K562 (cell line): ENCODE data around the gene SRRT. TPM values are rescaled to one million over a fixed set of nuclear protein-coding genes. Genes with fewer than 3 reads are reported as not detected.
A peak's percentile ranks its signal among the peaks of the same experiment; 100 is the strongest.

Source experiments
- BCL6 ChIP-seq: fragments of 250-450 bp; sonication (Bioruptor Pico); IDR thresholded peaks from 2 replicates; pipeline ENCODE4 v1.4.0; 2020
- CEBPG ChIP-seq, 3 experiments: fragments of 200-800 bp in 1 of 3; sonication (Bioruptor generic) in 1 of 3; sonication (generic) in 1 of 3; formaldehyde crosslinking in 1 of 3; IDR thresholded peaks in 2 of 3; conservative IDR thresholded peaks in 1 of 3; 2 replicates each; pipeline versions ENCODE4 v1.6.1 to v1.8.0; 2016 to 2022; ENCODE audit warnings: missing compliant biosample characterization in 2 of 3, missing genetic modification characterization in 2 of 3, mild to moderate bottlenecking in 1 of 3, missing genetic modification reagents in 1 of 3
- FIP1L1 ChIP-seq: fragments of 200-400 bp; formaldehyde crosslinking; IDR thresholded peaks from 2 replicates; pipeline ENCODE4 v1.6.1; 2018; ENCODE audit warnings: mild to moderate bottlenecking, low read depth, low read length; ENCODE audit not compliant: poor library complexity, severe bottlenecking
- FOXK1 ChIP-seq: sonication (generic); formaldehyde crosslinking; IDR thresholded peaks from 2 replicates; pipeline ENCODE4 v1.8.0; 2022; ENCODE audit warnings: missing genetic modification reagents, mild to moderate bottlenecking, borderline replicate concordance
- GABPA ChIP-seq: fragments of 200-800 bp; sonication (Bioruptor generic); conservative IDR thresholded peaks from 2 replicates; pipeline ENCODE4 v1.6.1; 2016; ENCODE audit warnings: low read depth, missing genetic modification characterization, missing compliant biosample characterization
- GTF2A2 ChIP-seq: IDR thresholded peaks from 2 replicates; pipeline ENCODE4 v1.6.1; 2016; ENCODE audit warnings: mild to moderate bottlenecking, missing genetic modification characterization, missing compliant biosample characterization
- KLF10 ChIP-seq: fragments of 250-450 bp; sonication (Bioruptor Pico); IDR thresholded peaks from 2 replicates; pipeline ENCODE4 v1.6.1; 2021; ENCODE audit warnings: matching md5 sums
- KLF6 ChIP-seq: fragments of 250-450 bp; sonication (Bioruptor Pico); IDR thresholded peaks from 2 replicates; pipeline ENCODE4 v1.4.0; 2020; ENCODE audit warnings: mild to moderate bottlenecking, moderate library complexity, borderline replicate concordance
- LCOR ChIP-seq: sonication (generic); formaldehyde crosslinking; IDR thresholded peaks from 2 replicates; pipeline ENCODE4 v1.8.0; 2022; ENCODE audit warnings: mild to moderate bottlenecking, missing genetic modification reagents
- NFE2 ChIP-seq: IDR thresholded peaks from 2 replicates; pipeline ENCODE4 v1.6.1; 2014; ENCODE audit warnings: antibody characterized with exemption, low read depth
- NFRKB ChIP-seq: fragments of 450-650 bp; IDR thresholded peaks from 2 replicates; pipeline ENCODE4 v1.6.1; 2016; ENCODE audit warnings: low read depth
- PHF20 ChIP-seq: fragments of 450-650 bp; IDR thresholded peaks from 2 replicates; pipeline ENCODE4 v1.6.1; 2018; ENCODE audit not compliant: partially characterized antibody
- RAD21 ChIP-seq, 2 experiments: fragments of 250-450 bp in 1 of 2; fragments of 450-650 bp in 1 of 2; sonication (Bioruptor Pico) in 1 of 2; formaldehyde crosslinking in 1 of 2; IDR thresholded peaks in 1 of 2; conservative IDR thresholded peaks in 1 of 2; 2 replicates each; pipeline versions ENCODE4 v1.4.0 to v1.8.0; 2020 to 2022; ENCODE audit warnings: mild to moderate bottlenecking in 2 of 2, moderate library complexity in 1 of 2
- RERE ChIP-seq: sonication (generic); formaldehyde crosslinking; IDR thresholded peaks from 2 replicates; pipeline ENCODE4 v1.8.0; 2023; ENCODE audit warnings: missing genetic modification reagents, mild to moderate bottlenecking, borderline replicate concordance
- SREBF2 ChIP-seq: sonication (generic); formaldehyde crosslinking; IDR thresholded peaks from 2 replicates; pipeline ENCODE4 v1.4.0; 2020; ENCODE audit warnings: mild to moderate bottlenecking, missing genetic modification reagents
- TBP ChIP-seq: optimal IDR thresholded peaks from 2 replicates; pipeline ENCODE3; 2011; ENCODE audit warnings: low read depth, low read length, improper control_type of control experiment
- THRA ChIP-seq: fragments of 450-650 bp; IDR thresholded peaks from 2 replicates; pipeline ENCODE4 v1.6.1; 2017; ENCODE audit warnings: mild to moderate bottlenecking, moderate library complexity
- ZNF3 ChIP-seq: fragments of 250-450 bp; sonication (Bioruptor Pico); IDR thresholded peaks from 2 replicates; pipeline ENCODE4 v1.5.0; 2021; ENCODE audit warnings: mild to moderate bottlenecking, moderate library complexity
- ZNF639 ChIP-seq, 2 experiments: fragments of 200-800 bp in 1 of 2; sonication (Bioruptor generic) in 1 of 2; sonication (generic) in 1 of 2; formaldehyde crosslinking in 1 of 2; IDR thresholded peaks in 1 of 2; conservative IDR thresholded peaks in 1 of 2; 2 replicates each; pipeline versions ENCODE4 v1.5.0 to v1.6.1; 2016 to 2020; ENCODE audit warnings: missing compliant biosample characterization in 1 of 2, missing genetic modification characterization in 1 of 2, missing genetic modification reagents in 1 of 2
- polyA plus RNA-seq, 8 experiments: library from polyadenylated mRNA; depleted of rRNA in 4 of 8; stranded (reverse) in 5 of 8; unstranded in 3 of 8; fragments of >200 nt; fragmentation: Nextera tagmentation in 2 of 8; fragmentation: Illumina TruSeq in 1 of 8; extraction: Ambion mirVana in 2 of 8; extraction: Trizol in 1 of 8; gene quantifications; 2 replicates each; pipeline versions ENCODE4 v1.2.1 to v1.2.3, GENCODE V29; 2011 to 2014; ENCODE audit warnings: inconsistent platforms in 1 of 8, missing spikeins in 1 of 8
- total RNA-seq, 7 experiments: library from RNA; depleted of rRNA in 6 of 7; stranded (reverse); fragments of >200 nt in 6 of 7; fragmentation: Illumina TruSeq in 2 of 7; extraction: Trizol in 2 of 7; gene quantifications; 2 replicates each; pipeline versions ENCODE4 v1.2.1 to v1.2.3, GENCODE V29; 2011 to 2021; ENCODE audit warnings: low replicate concordance in 1 of 7

Gene SRRT
- total and polyA plus RNA-seq, 9 of the 15 experiments (the other 6 are each of a cell fraction or from before 2014, with no cell fraction given), result 10.3 to 263 (median 84.4) TPM

GRCh38 chr7:100888988-100889750, 14.3 kb downstream of the SRRT start, which contains the start of gene UFSP1 (continued):
- peak; percentile 51; the same call in 1 of the 2 replicates for TF ChIP-seq RERE (CRISPR knock-in tag)
- TF ChIP-seq GTF2A2 (tag), result no peak
- TF ChIP-seq NFRKB, result no peak
- TF ChIP-seq ZNF639 (CRISPR knock-in tag; conservative IDR thresholded peaks at IDR 0.05 in 1 of 2, IDR thresholded peaks at IDR 0.05 in 1 of 2), result peak; percentile 56 to 96; a peak in 2 of 4 replicates
- no peak for TF ChIP-seq RAD21 (CRISPR knock-in tag; conservative IDR thresholded peaks at IDR 0.05 in 1 of 2, IDR thresholded peaks at IDR 0.05 in 1 of 2)
- TF ChIP-seq LCOR, result peak; percentile 88
- TF ChIP-seq CEBPG (CRISPR knock-in tag; IDR thresholded peaks at IDR 0.05), result no peak
- no peak for TF ChIP-seq CEBPG (tag; conservative IDR thresholded peaks at IDR 0.05 in 1 of 2, IDR thresholded peaks at IDR 0.05 in 1 of 2)
- no peak for TF ChIP-seq SREBF2 (CRISPR knock-in tag)
- no peak for TF ChIP-seq THRA
- no peak for TF ChIP-seq GABPA
- peak; percentile 66 for TF ChIP-seq PHF20
- no peak for TF ChIP-seq BCL6 (CRISPR knock-in tag)
- no peak for TF ChIP-seq NFE2
- TF ChIP-seq FOXK1 (CRISPR knock-in tag), result no peak
- TF ChIP-seq KLF10 (CRISPR knock-in tag), result 0 out of 2 replicates have a peak, but pooled peaks have one; percentile 58
- TF ChIP-seq ZNF3 (CRISPR knock-in tag), result no peak
- TF ChIP-seq FIP1L1, result peak; percentile 95
- TF ChIP-seq TBP, result no peak
- peak; percentile 49; the same call in 1 of the 2 replicates for TF ChIP-seq KLF6 (CRISPR knock-in tag)
